SKM-1 (cell line): ENCODE measurements around the gene PRCC.

Source experiments
- DNase-seq: peaks from one replicate; lab custom pipeline; 2025; ENCODE audit not compliant: unreplicated experiment; lab: John Stamatoyannopoulos, UW

PRCC gene

GRCh38 chr1:156767101-156767878, at the start of gene PRCC:
Gene PRCC, plus strand, starts transcription at chr1:156767535. Its CDS starts 237 bp downstream, at chr1:156767772.
- DNase-seq = peak; percentile 100

- no peak for DNase-seq
Observed at GRCh38 chr1:156721131-156721530, 46.2 kb upstream of the PRCC start.

- no peak for DNase-seq
Observed at GRCh38 chr1:156721535-156721934, 45.8 kb upstream of the PRCC start.

- DNase-seq = peak; percentile 98
Observed at GRCh38 chr1:156725683-156726280, 41.6 kb upstream of the PRCC start.

- DNase-seq = peak; percentile 80
Observed at GRCh38 chr1:156726549-156727226, 40.6 kb upstream of the PRCC start.

GRCh38 chr1:156727492-156727891, 39.8 kb upstream of the PRCC start:
- DNase-seq = no peak

GRCh38 chr1:156727926-156728598, 39.3 kb upstream of the PRCC start, which contains the start of gene METTL25B:
Gene METTL25B, plus strand, starts transcription at chr1:156728469. Its CDS starts 636 bp downstream, at chr1:156729105.
- peak; percentile 71 for DNase-seq

- DNase-seq = peak; percentile 97
Observed at GRCh38 chr1:156728599-156729462, 38.5 kb upstream of the PRCC start, which contains the start of gene ISG20L2. Gene ISG20L2, minus strand, starts transcription at chr1:156728766. Its CDS starts 1,114 bp downstream, at chr1:156727652.

GRCh38 chr1:156733989-156734584, 33.2 kb upstream of the PRCC start:
- DNase-seq = no peak

GRCh38 chr1:156738407-156738806, 28.9 kb upstream of the PRCC start:
- DNase-seq = no peak

GRCh38 chr1:156738916-156739315, 28.4 kb upstream of the PRCC start:
- no peak for DNase-seq

GRCh38 chr1:156740237-156740740, 27.0 kb upstream of the PRCC start:
- DNase-seq = no peak

- DNase-seq = peak; percentile 100
Observed at GRCh38 chr1:156740741-156741480, 26.4 kb upstream of the PRCC start, which contains the start of gene MRPL24. Gene MRPL24, minus strand, starts transcription at chr1:156741088. Its CDS starts 2,384 bp downstream, at chr1:156738704.

- no peak for DNase-seq
Observed at GRCh38 chr1:156741481-156741983, 25.8 kb upstream of the PRCC start.

- DNase-seq = no peak
Observed at GRCh38 chr1:156742017-156742416, 25.3 kb upstream of the PRCC start.

GRCh38 chr1:156742801-156743200, 24.5 kb upstream of the PRCC start:
- DNase-seq = no peak

GRCh38 chr1:156743367-156744302, 23.7 kb upstream of the PRCC start:
- no peak for DNase-seq

- DNase-seq = no peak
Observed at GRCh38 chr1:156744344-156744743, 23.0 kb upstream of the PRCC start.
